H54 (cell line): ENCODE results near the gene P2RY8.
"Not testable (repeated sequence)": the region's sequence is repeated elsewhere in the genome, so short reads cannot be mapped to it uniquely, and the experiment has no call there.

Experiments
- DNase-seq: peaks from one replicate; pipeline ENCODE4 v3.0.0; 2011; ENCODE audit warnings: low spot score, mixed read lengths; ENCODE audit not compliant: insufficient read length
- FAIRE-seq: peaks from 3 replicates; lab custom pipeline; 2011; peaks lifted over from hg19 to GRCh38; lab: Jason Lieb, UNC
- POLR2A ChIP-seq: IDR thresholded peaks from 2 replicates; pipeline ENCODE4 v1.6.1; 2011; ENCODE audit warnings: low read depth, mild to moderate bottlenecking, low read length

The P2RY8 gene

DNA sequence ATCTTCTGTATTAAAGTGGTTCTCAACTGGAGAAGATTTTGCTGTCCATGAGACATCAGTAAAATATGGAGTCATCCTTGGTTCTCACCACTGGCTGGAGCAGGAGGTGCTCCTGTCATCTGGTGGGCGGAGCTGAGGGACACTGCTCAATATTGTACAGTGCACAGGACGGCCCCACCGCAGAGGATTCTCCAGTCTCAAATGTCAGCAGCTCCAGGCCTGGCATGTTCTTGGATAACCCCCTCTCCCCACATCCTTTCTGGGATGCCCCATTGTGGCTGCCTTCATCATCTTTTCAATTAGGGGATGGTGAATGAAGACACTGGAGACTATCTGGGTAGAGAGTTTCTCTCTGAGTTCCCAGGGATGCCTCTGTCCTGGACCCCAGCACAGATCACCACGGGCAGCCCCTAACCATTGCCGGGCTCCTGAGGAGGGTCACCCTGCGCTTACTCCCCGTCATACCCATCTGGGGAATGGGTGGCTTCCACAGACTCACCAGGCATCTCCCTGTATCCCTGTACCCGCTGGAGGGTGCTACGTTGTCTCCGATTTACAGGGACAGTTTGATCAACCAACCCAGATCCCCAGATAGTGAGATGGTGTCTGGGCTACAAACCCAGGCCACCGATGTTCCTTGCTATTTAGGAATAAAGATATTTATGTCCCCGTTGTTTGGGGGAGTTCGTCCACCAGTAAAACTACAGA lies 21.9 kb upstream of the P2RY8 start:
- TF ChIP-seq POLR2A: no peak
- FAIRE-seq (no peak), DNase-seq (no peak)

DNA sequence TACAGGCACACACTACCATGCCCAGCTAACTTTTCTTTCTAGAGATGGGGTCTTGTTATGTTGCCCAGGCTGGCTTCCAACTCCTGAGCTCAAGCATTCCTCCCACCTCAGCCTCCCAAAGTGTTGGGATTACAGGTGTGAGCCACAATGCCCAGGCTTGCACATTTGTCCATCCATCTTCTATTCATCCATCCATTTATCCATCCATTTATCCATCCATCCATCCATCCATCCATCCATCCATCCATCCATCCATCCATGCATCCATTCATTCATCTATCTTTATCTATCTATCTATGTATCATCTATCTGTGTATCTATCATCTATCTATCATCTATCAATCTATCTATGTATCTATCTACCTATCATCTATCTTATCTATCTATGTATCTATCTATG lies 20.5 kb upstream of the P2RY8 start:
- not testable (repeated sequence) for DNase-seq, FAIRE-seq

DNA sequence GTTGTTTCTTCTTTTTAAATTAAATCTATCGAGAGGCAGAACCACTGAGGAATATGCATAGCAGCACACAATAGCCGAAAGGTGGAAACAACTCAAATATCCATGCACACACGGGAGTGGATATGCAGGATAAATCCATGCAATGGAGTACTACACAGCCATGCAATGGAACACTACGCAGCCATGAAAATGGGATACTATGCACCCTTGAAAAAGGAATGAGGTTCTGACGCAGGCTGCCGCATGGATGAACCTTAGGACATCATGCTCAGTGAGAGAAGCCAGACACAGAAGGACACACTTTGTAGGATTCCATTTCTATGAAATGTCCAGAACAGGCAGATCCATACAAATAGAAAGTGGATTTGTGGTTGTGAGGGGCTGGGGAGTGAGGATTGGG lies 18.4 kb upstream of the P2RY8 start:
- no peak for DNase-seq
- FAIRE-seq: no peak
- no peak for TF ChIP-seq POLR2A

DNA sequence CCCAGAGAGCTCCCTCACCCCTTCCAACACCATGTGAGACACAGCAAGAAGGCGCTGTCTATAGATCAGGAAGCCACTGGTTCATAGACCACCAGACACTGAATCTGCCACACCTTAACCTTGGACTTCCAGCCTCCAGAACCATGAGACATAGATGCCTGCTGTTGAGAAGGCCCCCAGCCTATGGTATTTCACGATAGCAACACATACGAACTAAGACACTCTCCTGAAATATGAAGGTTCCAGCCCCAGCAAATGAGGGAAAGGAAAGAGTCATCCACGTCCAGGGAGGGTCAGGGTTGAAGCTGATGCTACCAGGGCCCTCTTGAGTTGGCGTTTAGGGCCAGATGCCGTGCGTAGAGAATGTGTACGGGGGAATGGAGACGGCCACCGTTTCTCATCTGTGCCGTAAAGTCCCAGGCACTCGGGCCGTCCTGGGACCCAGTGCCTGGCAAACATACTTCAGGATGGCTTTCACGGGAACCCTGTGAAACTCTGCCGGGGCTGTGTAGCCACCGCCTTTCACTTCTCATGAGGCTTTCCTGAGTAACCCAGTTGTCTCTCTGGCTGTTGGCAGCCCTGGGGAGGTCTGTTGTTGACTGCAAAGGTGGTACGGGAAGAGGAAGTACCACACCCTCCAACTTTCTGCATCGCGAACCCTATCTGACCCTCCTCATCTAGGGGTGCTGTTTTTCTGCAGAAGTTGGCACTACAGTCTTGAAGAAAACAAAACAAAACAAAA lies 17.7 kb upstream of the P2RY8 start:
- DNase-seq (no peak), FAIRE-seq (no peak)
- no peak for TF ChIP-seq POLR2A

DNA sequence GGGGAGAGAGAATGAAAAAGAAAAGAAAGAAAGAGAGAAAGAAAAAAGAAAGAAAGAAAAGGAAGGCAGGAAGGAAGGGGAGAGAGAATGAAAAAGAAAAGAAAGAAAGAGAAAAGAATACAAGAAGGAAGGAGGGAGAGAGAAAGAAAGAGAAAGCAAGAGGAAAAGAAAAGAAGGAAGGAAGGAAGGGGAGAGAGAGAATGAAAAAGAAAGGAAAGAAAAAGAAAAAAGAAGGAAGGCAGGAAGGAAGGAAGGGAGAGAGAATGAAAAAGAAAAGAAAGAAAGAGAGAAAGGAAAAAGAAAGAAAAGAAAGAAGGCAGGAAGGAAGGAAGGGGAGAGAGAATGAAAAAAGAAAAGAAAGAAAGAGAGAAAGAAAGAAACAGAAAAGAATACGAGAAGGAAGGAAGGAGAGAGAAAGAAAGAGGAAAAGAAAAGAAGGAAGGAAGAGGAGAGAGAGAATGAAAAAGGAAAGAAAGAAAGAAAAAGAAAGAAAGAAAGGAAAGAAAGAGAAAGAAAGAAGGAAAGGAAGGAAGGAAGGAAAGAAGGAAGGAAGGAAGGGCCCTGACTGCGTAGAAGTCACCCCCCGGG lies 15.1 kb upstream of the P2RY8 start:
- TF ChIP-seq POLR2A: no peak
- FAIRE-seq (no peak), DNase-seq (no peak)

DNA sequence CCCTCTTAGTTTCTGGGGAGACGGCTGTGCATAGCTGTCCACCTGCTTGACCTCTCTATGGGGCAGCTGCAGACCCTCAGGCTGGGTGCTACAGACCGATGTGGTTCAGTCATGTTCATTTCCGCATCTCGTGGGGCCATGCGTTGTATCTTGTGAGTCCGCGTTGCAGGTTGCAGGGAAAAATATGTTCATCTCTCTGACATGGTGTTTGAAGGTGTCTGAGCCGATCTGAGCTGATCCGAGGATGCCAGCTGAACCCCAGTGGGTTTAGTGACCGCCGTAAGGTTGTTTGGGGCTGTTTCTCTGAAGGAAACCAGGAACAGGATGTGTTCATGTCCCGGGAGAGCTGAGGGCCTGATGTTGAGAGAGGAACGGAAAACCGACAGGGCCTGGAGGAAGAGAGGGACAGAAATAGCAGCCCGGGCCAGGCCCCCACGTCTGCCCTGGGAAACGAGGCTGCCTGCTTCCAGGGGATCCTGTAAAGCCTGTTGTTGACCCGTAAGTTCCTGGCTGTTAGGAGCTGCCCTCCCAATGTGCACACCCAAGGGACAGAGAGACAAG lies 9.8 kb upstream of the P2RY8 start:
- no peak for TF ChIP-seq POLR2A
- FAIRE-seq (no peak), DNase-seq (no peak)

DNA sequence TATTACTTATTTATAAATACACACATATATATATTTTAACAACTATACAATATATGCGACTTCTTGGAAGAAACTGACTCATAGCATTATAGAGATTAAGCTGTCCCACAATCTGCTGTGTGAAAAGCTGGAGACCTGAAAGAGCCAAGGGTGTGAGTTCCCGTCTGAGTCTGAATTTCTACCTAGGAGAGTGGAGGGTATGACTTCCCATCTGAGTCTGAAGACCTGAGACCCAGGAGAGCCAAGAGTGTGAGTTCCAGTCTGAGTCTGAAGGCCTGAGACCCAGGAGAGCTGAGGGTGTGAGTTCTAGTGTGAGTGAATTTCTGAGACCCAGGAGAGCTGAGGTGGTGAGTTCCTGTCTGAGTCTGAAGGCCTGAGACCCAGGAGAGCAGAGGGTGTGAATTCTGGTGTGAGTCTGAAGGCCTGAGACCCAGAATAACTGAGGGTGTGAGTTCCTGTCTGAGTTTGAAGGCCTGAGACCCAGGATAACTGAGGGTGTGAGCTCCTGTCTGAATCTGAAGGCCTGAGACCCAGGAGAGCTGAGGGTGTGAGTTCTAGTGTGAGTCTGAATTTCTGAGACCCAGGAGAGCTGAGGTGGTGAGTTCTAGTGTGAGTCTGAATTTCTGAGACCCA lies 8.9 kb upstream of the P2RY8 start:
- TF ChIP-seq POLR2A: no peak
- DNase-seq (no peak), FAIRE-seq (no peak)

DNA sequence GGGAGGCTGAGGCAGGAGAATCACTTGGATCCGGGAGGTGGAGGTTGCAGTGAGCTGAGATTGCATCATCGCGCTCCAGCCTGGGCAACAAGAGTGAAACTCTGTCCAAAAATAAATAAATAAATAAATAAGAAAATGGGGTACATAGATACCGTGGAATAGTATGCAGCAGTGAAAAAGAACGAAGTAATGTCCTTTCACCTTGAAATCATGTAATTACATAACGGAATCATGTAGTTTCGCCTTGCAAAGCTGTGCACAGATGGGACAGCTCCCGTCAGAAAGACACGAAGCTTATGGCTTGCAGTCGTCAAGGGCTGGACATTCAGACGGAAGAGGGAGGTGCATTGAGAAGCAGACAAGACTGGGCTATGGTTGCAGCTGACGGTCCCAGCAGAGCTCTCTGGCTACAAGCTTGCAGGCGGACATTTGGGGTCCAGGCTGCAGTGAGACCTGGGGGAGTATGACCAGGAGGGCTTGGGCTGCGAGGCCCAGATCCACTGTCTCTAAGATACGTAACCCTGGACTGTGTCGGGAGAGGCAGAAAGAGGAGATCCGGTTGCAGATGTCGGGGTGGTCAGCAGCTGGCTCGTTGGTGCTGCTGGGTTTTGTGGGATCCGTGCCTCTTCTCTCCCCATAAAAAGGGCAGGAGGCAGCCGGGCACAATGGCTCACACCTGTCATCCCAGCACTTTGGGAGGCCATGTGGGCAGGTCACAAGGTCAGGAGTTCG lies 6.2 kb upstream of the P2RY8 start:
- FAIRE-seq: no peak

DNA sequence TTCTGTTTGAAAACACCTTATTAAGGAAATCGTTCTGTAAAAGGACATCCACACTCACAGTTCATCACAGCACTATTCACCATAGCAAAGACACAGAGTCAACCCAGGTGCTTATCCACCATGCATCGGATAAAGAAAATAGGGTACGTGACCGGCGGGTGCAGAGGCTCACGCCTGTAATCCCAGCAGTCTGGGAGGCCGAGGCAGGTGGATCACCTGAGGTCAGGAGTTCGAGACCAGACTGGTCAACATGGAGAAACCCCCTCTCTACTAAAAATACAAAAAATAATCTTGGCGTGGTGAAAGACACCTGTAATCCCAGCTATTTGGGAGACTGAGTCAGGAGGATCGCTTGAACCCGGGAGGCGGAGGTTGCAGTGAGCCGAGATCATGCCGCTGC lies 2.2 kb upstream of the P2RY8 start:
- FAIRE-seq, DNase-seq: not testable (repeated sequence)

More for the DNA sequence above, 6.2 kb upstream of the P2RY8 start:
- no peak for TF ChIP-seq POLR2A
- DNase-seq: no peak

DNA sequence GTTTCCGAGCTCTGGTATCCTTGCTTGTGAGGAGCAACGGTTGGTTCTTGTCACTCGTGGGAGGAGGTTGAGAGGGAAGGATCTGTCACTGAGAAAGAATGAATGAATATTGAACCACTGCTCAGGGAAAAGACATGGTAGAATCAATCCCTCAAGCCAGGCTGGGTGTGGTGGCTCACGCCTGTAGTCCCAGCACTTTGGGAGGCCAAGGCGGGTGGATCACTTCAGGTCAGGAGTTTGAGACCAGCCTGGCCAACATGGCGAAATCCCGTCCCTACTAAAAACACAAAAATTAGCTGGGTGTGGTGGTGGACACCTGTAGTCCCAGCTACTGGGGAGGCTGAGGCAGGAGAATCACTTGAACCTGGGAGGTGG lies 718 bp upstream of the P2RY8 start:
- DNase-seq, FAIRE-seq: not testable (repeated sequence)

DNA sequence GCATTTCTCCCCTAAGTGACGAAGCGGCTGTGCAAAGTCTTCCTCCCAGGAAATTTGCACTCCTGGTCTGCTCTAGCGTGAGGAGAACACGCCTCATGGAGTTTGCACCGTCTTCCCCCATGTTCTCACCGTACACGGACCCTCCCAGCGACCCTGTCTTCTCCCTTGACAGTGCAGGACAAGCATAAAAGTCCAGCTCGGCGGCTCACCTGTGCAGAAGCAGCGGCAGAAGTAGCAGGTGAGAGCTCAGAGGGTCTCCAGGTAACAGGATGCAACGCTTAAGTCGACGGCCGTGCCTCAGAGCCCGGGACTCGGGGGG lies 314 bp downstream of the P2RY8 start:
- DNase-seq: no peak
- TF ChIP-seq POLR2A: no peak
- FAIRE-seq: no peak

DNA sequence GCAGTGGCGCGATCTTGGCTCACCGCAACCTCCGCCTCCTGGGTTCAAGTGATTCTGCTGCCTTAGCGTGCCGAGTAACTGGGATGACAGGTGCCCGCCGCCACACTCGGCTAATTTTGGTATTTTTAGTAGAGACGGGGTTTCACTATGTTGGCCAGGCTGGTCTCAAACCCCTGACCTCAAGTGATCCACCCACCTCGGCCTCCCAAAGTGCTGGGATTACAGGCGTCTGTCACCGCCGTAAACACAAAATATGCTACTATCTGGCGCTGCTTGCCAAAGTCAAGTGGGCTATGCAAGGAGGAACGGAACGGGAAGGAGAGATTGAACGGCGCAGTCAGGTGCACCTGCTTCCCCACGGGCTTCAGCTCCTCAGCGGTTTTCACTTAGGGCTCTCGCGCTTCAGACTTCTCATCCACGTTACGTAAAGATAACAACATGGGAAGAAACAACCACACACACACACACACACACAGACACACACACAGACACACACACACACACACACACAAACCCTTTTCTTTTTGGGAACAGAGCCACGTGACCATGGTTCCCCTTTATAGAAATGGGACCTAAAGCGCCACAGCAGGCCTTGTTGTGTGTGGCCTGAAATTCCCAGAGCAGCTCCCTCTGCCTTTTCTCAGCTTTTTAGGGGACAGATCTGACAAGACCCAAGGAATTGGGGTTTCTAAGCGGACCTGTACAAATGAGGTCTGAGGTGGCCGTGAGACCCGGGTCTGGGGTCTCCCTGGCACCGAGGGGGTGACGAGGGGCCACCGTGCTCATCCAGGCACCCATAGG lies 1.5 kb downstream of the P2RY8 start:
- DNase-seq: no peak

More for the DNA sequence above, 1.5 kb downstream of the P2RY8 start:
- no peak for TF ChIP-seq POLR2A
- no peak for FAIRE-seq
